ENCODE measurements around the gene RPTOR.

The RPTOR gene

DNA sequence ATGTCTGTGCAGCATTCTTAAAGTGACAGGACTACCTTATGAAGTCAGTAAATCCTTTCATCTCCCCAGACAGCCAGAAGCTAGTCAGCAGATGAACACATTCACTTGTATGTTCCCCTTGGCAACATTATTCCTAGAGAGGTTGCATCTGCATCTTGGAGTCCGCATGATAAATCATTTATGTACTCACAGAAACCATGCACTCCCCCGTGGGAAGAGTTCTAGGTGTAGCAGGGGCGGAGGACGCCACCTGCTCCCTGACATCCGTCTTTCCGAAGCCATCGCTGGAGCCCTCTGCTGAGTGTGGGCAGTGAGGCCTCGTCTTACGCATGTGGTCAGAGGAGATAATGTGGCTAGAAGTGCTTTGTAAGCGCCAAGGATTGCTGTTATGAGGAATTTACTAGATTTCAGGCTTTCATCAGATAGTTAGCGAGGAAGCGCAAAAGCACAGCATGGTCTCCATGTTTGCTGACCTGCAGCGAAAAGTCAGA is 144.5 kb downstream of the RPTOR start:
- TF ChIP-seq, protein P1, sequence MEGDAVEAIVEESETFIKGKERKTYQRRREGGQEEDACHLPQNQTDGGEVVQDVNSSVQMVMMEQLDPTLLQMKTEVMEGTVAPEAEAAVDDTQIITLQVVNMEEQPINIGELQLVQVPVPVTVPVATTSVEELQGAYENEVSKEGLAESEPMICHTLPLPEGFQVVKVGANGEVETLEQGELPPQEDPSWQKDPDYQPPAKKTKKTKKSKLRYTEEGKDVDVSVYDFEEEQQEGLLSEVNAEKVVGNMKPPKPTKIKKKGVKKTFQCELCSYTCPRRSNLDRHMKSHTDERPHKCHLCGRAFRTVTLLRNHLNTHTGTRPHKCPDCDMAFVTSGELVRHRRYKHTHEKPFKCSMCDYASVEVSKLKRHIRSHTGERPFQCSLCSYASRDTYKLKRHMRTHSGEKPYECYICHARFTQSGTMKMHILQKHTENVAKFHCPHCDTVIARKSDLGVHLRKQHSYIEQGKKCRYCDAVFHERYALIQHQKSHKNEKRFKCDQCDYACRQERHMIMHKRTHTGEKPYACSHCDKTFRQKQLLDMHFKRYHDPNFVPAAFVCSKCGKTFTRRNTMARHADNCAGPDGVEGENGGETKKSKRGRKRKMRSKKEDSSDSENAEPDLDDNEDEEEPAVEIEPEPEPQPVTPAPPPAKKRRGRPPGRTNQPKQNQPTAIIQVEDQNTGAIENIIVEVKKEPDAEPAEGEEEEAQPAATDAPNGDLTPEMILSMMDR (conservative IDR thresholded peaks at IDR 0.05; ENCODE audit: low read depth), result no peak
- ChIA-PET CTCF (no interaction called here), POLR2A (ENCODE audit: low non-redundant PET) (no interaction called here)
- H3K27ac ChIP-seq, result no peak overlapping the region
- no peak for DNase-seq (ENCODE audit: low spot score)

DNA sequence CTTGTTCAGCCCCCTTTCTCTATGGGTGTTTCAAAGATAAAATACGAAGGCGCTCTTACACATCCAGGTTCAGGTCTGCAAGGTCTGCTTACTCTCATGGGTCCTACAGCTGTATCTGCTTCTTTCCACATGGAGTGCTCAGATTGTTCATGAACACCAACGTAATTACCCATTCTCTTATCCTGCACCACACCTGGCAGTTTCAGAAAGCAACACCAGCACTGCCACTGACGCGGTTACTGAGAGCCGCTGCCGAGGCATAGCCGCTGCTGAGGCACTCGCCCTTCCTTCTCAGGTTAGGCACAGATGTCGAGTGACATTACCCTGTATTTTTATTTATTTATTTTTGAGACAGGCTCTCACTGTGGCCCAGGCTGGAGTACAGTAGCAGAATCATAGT is 147.1 kb downstream of the RPTOR start:
- DNase-seq (ENCODE audit: low spot score), result no peak
- POLR2A ChIA-PET (ENCODE audit: low non-redundant PET), result no interaction called here
- H3K27ac ChIP-seq, result no peak overlapping the region; the same call in 1 of the 2 replicates
- CTCF ChIA-PET, result no interaction called here
- TF ChIP-seq, protein P1 (conservative IDR thresholded peaks at IDR 0.05; ENCODE audit: low read depth), result no peak

DNA sequence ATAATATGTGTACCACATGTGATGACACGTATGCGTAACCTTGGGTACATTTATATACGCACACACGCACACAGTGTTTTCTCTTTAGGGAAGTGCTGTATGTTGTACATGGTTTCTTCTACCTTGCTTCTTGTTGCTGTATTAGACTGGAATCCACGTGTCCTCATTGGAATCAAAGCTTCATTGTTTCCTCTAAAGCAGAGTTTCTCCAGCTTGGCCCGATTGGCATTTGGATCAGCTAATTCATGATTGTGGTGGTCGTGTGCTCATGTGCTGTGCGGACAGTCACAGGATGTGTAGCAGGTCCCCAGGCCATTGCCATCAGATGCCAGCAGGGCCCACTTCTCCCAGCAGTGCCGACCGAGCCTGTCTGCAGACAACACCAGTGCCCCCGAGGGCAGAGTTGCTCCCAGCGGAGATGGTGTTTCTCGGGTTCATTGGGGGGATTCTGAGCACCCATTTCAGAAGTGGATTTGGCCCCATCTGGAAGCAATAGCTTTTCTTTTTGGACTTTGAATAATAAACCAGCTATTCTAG is 148.4 kb downstream of the RPTOR start:
- CTCF ChIA-PET, result no interaction called here
- H3K27ac ChIP-seq, result peak overlapping the region; percentile 71
- no peak for DNase-seq (ENCODE audit: low spot score)
- POLR2A ChIA-PET (ENCODE audit: low non-redundant PET), result no interaction called here
- TF ChIP-seq, protein P1 (conservative IDR thresholded peaks at IDR 0.05; ENCODE audit: low read depth), result no peak

DNA sequence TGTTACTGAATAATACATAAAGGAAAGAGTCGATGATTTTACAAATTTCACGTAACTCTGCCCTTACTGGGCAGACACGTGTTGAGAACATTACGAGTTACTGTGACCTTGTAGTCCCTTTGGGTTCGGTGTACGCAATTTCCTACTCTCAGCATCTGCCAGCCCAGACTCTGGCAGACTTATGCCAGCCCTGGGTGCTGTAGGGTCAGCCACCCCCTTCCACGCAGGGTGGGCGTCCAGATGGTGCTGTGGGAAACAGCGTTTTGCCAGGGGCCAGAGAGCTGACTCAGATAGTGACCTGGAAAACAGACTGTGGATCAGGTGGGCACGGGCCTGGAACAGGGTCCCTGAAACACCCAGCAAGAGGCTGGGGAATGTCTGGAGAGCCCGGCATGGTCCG is 148.9 kb downstream of the RPTOR start:
- peak overlapping the region; percentile 71 for H3K27ac ChIP-seq
- TF ChIP-seq, protein P1 (conservative IDR thresholded peaks at IDR 0.05; ENCODE audit: low read depth), result no peak
- no peak for DNase-seq (ENCODE audit: low spot score)
- ChIA-PET CTCF (no interaction called here), POLR2A (ENCODE audit: low non-redundant PET) (no interaction called here)

DNA sequence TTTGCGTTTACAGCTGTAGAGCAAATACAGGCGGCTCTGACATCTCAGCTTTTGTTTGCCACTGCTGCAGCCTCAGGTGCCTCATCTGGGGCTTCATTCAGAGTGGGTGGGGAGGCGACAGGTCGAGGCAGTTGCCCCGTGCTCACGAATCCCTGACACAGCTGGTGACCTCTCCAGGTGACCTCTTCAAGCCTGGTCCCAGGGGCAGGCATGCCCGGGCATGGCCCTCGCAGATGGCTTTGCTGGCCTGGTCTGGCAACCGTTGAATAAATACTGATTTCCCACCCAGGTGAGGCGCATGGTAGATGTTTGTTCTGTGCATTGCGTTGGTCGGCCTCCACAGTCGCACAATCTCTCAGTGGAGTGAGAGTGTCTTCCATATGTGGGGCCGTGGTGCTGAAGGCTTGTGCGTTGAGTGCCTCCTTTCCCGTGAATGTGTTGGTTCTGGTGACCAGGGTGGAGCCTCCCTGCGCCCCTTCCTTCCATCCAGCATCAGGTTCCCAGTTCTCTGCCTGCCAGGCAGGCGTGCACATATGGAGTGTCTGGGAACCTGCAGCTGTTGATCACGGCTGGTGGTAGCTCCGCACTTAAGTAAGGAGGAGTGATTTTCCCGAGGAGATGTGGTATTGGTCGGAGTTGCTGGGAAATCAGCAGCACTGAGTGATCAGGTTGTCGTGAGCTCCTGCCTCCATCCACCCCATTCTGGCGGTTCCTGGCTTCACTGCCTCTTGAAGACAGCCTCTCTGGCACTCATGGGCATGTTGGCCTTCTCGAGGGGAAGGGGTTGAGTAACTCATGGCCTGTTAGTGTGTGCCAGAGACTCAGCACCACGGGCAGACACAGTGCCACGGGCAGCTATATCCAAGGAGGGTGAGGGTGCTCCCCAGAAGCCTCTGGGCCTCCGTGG is 149.7 kb downstream of the RPTOR start:
- ChIA-PET POLR2A (ENCODE audit: low non-redundant PET) (no interaction called here), CTCF (no interaction called here)
- peak overlapping the region; percentile 71 for H3K27ac ChIP-seq
- DNase-seq (ENCODE audit: low spot score), result no peak
- TF ChIP-seq, protein P1 (conservative IDR thresholded peaks at IDR 0.05; ENCODE audit: low read depth), result no peak

DNA sequence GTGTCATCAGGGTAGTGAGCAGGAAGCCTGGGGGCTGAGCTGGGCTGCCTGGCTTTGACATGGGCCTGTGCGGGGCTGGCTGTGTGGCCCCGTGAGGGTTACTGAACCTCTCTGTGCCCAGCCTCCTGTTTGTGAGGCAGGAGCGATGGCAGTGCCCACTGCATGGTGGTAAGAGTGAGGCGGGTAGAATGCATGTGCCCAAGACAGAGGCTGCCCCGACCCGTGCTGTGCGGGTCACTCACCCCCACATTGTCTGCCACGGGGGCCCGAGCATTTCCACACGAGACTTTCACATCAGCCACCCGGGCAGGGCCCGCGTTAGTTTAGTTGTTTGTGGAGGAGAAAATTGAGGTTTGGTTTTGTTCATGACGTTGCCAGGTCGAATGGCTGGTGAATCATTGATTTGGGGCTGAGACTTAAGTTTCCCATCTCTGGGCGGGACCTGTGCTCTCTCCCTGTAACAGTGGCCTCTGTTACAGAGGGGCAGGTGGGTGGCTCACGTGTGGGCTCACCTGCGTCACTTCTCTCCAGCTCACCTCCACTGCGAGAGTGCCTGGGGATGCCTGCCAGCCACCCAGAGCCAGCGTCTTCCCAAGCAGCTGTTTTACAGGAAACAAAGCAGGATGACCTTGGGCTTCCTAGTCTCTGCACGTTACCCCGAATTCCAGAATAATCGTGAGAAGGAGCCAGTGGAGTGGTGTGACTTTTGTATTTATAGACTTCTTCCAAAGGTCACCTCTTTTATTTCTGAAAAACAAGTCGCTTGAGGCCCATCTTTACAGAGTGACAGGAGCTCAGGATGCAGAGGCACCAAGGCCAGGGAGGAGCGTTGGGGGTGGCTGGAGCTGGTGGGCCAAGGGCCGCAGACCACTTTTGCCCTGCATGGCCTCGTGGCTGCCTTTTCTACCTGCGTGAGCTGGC is 150.6 kb downstream of the RPTOR start:
- ChIA-PET CTCF (no interaction called here), POLR2A (ENCODE audit: low non-redundant PET) (no interaction called here)
- peak overlapping the region; percentile 71 for H3K27ac ChIP-seq
- TF ChIP-seq, protein P1 (conservative IDR thresholded peaks at IDR 0.05; ENCODE audit: low read depth), result no peak
- DNase-seq (ENCODE audit: low spot score), result no peak

Data from RWPE1 (cell line).